ENCODE measurements around the gene SLC6A5. TPM values are rescaled to one million over a fixed set of nuclear protein-coding genes. Genes with fewer than 3 reads are reported as not detected.

Gene SLC6A5
- total RNA-seq, 4 donors from 2014 or later: not detected

GRCh38 chr11:20609727-20610707, 10.6 kb downstream of the SLC6A5 start:
- intact Hi-C loops (cut with DNase I): loop anchor here (10.0 kb wide), 1 partner anchor 225 kb away; the partner anchor contains the start of gene PRMT3
- H3K4me3 ChIP-seq: peak overlapping the region in 1 of 4 donors; percentile 12
- no peak for DNase-seq (ENCODE audit: extremely low spot score)
- peaks cover 3 to 14% (median 9%) of the 10 kb centered on the region in 4 donors for H3K4me1 ChIP-seq
- H3K27me3 ChIP-seq: peaks cover 0 to 89% (median 19%) of the 10 kb centered on the region in 4 donors
- H3K9me3 ChIP-seq: no peaks in the 10 kb centered on the region
- H3K27ac ChIP-seq (replicated peaks in 1 of 4): no peak overlapping the region
- H3K36me3 ChIP-seq: no peaks in the 10 kb centered on the region
- TF ChIP-seq EP300 (IDR thresholded peaks at IDR 0.05) (no peak), POLR2A (IDR thresholded peaks at IDR 0.05; ENCODE audit: low read depth) (no peak), POLR2AphosphoS5 (IDR thresholded peaks at IDR 0.05) (peak in 1 of 2 donors; percentile 22), CTCF (IDR thresholded peaks at IDR 0.05) (peak; percentile 76 to 99 (median 84))
- 26% methylated on average over 16 of the region's 30 CpGs for WGBS

- H3K27ac ChIP-seq (replicated peaks in 1 of 4): no peak overlapping the region
- H3K27me3 ChIP-seq: peaks cover 0 to 88% (median 12%) of the 10 kb centered on the region in 4 donors
- no peak overlapping the region for H3K4me3 ChIP-seq
- intact Hi-C loops (cut with DNase I): no loop called here
- H3K9me3 ChIP-seq: no peaks in the 10 kb centered on the region
- H3K36me3 ChIP-seq: no peaks in the 10 kb centered on the region
- DNase-seq (ENCODE audit: extremely low spot score): no peak
- WGBS: 82% methylated on average over 3 of the region's 3 CpGs
- peaks cover 3 to 8% (median 7%) of the 10 kb centered on the region in 4 donors for H3K4me1 ChIP-seq
- TF ChIP-seq EP300 (IDR thresholded peaks at IDR 0.05) (no peak), CTCF (IDR thresholded peaks at IDR 0.05) (no peak), POLR2A (IDR thresholded peaks at IDR 0.05; ENCODE audit: low read depth) (no peak), POLR2AphosphoS5 (IDR thresholded peaks at IDR 0.05) (no peak)
Measured at GRCh38 chr11:20610825-20611224, 11.4 kb downstream of the SLC6A5 start.

- no peak for DNase-seq (ENCODE audit: extremely low spot score)
- H3K4me1 ChIP-seq: peaks cover 3 to 8% (median 7%) of the 10 kb centered on the region in 4 donors
- no peaks in the 10 kb centered on the region for H3K9me3 ChIP-seq
- no peaks in the 10 kb centered on the region for H3K36me3 ChIP-seq
- H3K4me3 ChIP-seq: no peak overlapping the region
- H3K27ac ChIP-seq (replicated peaks in 1 of 4): no peak overlapping the region
- no peak for TF ChIP-seq CTCF (IDR thresholded peaks at IDR 0.05)
- TF ChIP-seq EP300 (IDR thresholded peaks at IDR 0.05): no peak
- TF ChIP-seq POLR2A (IDR thresholded peaks at IDR 0.05; ENCODE audit: low read depth): no peak
- TF ChIP-seq POLR2AphosphoS5 (IDR thresholded peaks at IDR 0.05): no peak
- intact Hi-C loops (cut with DNase I): no loop called here
- peaks cover 0 to 83% (median 7%) of the 10 kb centered on the region in 4 donors for H3K27me3 ChIP-seq
- WGBS: 42% methylated on average over 2 of the region's 2 CpGs
Measured at GRCh38 chr11:20611445-20611844, 12.0 kb downstream of the SLC6A5 start.

- no peaks in the 10 kb centered on the region for H3K36me3 ChIP-seq
- no peak overlapping the region for H3K4me3 ChIP-seq
- H3K9me3 ChIP-seq: no peaks in the 10 kb centered on the region
- DNase-seq (ENCODE audit: extremely low spot score): no peak
- H3K4me1 ChIP-seq: peaks cover 3 to 8% (median 7%) of the 10 kb centered on the region in 4 donors
- intact Hi-C loops (cut with DNase I): no loop called here
- WGBS: 76% methylated on average over 4 of the region's 4 CpGs
- H3K27ac ChIP-seq (replicated peaks in 1 of 4): no peak overlapping the region
- TF ChIP-seq CTCF (IDR thresholded peaks at IDR 0.05) (no peak), POLR2A (IDR thresholded peaks at IDR 0.05; ENCODE audit: low read depth) (no peak), EP300 (IDR thresholded peaks at IDR 0.05) (no peak), POLR2AphosphoS5 (IDR thresholded peaks at IDR 0.05) (no peak)
- peaks cover 0 to 83% (median 4%) of the 10 kb centered on the region in 4 donors for H3K27me3 ChIP-seq
Measured at GRCh38 chr11:20611892-20612291, 12.5 kb downstream of the SLC6A5 start.
